ENCODE results near the gene SPATC1L.

The SPATC1L gene

DNA sequence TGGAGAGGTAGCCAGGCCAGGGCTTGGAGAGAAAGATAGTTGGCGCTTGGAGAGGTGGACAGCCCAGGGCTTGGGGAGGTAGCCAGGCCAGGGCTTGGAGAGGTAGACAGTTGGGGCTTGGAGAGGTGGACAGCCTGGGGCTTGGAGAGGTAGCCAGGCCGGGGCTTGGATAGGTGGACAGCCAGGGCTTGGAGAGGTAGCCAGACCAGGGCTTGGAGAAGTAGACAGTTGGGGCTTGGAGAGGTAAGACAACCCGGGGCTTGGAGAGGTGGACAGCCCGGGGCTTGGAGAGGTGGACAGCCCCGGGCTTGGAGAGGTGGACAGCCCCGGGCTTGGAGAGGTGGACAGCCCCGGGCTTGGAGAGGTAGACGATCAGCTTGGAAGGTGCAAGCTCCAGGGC is 36.6 kb upstream of the SPATC1L start:
- Histone ChIP-seq H2BK15ac (ENCODE audit: low read depth, poor library complexity, severe bottlenecking) (no peak overlapping the region), H4K8ac (ENCODE audit: low read length) (no peak overlapping the region), H3K18ac (ENCODE audit: low read depth in 1 of 2, low read length in 2 of 2) (no peak overlapping the region), H3K4me3 (ENCODE audit: insufficient read depth in 1 of 2, low read depth in 1 of 2, low read length in 2 of 2) (no peak overlapping the region), H3K4me2 (ENCODE audit: low read length, poor library complexity, severe bottlenecking) (no peak overlapping the region), H3K9me3 (ENCODE audit: control insufficient read depth, low read length) (no peaks in the 10 kb centered on the region), H2BK12ac (ENCODE audit: low read length in 2 of 2) (no peak overlapping the region), H3K36me3 (ENCODE audit: control insufficient read depth in 1 of 2, insufficient read depth in 2 of 2, low read depth in 1 of 2, low read length in 2 of 2) (peaks cover 61 to 64% of the 10 kb centered on the region in 2 experiments), H3K79me1 (replicated peaks; ENCODE audit: low read length, poor library complexity, severe bottlenecking) (peaks cover 32% of the 10 kb centered on the region), H2AK5ac (ENCODE audit: low read length, severe bottlenecking) (no peak overlapping the region), H2BK120ac (ENCODE audit: low read depth, low read length) (no peak overlapping the region), H3K27ac (ENCODE audit: low read length, poor library complexity, severe bottlenecking) (no peak overlapping the region), H4K91ac (ENCODE audit: low read length) (no peak overlapping the region), H3K4me1 (ENCODE audit: control insufficient read depth, insufficient read depth, low read depth, low read length) (peaks cover 9% of the 10 kb centered on the region), H3K9ac (ENCODE audit: low read length) (no peak overlapping the region), H3K4ac (ENCODE audit: low read depth in 1 of 2, low read length in 2 of 2) (no peak overlapping the region), H2AFZ (ENCODE audit: low read depth, low read length) (no peak overlapping the region), H3K23ac (ENCODE audit: low read length in 2 of 2) (no peak overlapping the region), H2BK5ac (ENCODE audit: low read depth, low read length, poor library complexity, severe bottlenecking) (no peak overlapping the region), H3K27me3 (ENCODE audit: control insufficient read depth in 1 of 2, insufficient read depth in 1 of 2, low read length in 2 of 2) (no peaks in the 10 kb centered on the region), H3K14ac (ENCODE audit: low read length in 2 of 2) (no peak overlapping the region)
- 97% methylated on average over 8 of the region's 8 CpGs for WGBS
- DNase-seq: no peak

GRCh38 chr21:46220275-46220810 is 36.1 kb upstream of the SPATC1L start:
- peaks cover 37% of the 10 kb centered on the region for H3K79me1 ChIP-seq (replicated peaks; ENCODE audit: low read length, poor library complexity, severe bottlenecking)
- H3K27ac ChIP-seq (ENCODE audit: low read length, poor library complexity, severe bottlenecking): no peak overlapping the region
- H3K18ac ChIP-seq (ENCODE audit: low read depth in 1 of 2, low read length in 2 of 2): no peak overlapping the region
- no peak overlapping the region for H2BK5ac ChIP-seq (ENCODE audit: low read depth, low read length, poor library complexity, severe bottlenecking)
- H2BK15ac ChIP-seq (ENCODE audit: low read depth, poor library complexity, severe bottlenecking): no peak overlapping the region
- no peaks in the 10 kb centered on the region for H3K27me3 ChIP-seq (ENCODE audit: control insufficient read depth in 1 of 2, insufficient read depth in 1 of 2, low read length in 2 of 2)
- no peak overlapping the region for H3K14ac ChIP-seq (ENCODE audit: low read length in 2 of 2)
- peaks cover 8% of the 10 kb centered on the region for H3K4me1 ChIP-seq (ENCODE audit: control insufficient read depth, insufficient read depth, low read depth, low read length)
- H3K9ac ChIP-seq (ENCODE audit: low read length): no peak overlapping the region
- H4K8ac ChIP-seq (ENCODE audit: low read length): no peak overlapping the region
- H2BK12ac ChIP-seq (ENCODE audit: low read length in 2 of 2): no peak overlapping the region
- H3K23ac ChIP-seq (ENCODE audit: low read length in 2 of 2): no peak overlapping the region
- no peak overlapping the region for H4K91ac ChIP-seq (ENCODE audit: low read length)
- DNase-seq: no peak
- no peak overlapping the region for H3K4me3 ChIP-seq (ENCODE audit: insufficient read depth in 1 of 2, low read depth in 1 of 2, low read length in 2 of 2)
- no peak overlapping the region for H3K4ac ChIP-seq (ENCODE audit: low read depth in 1 of 2, low read length in 2 of 2)
- no peak overlapping the region for H2AFZ ChIP-seq (ENCODE audit: low read depth, low read length)
- 97% methylated on average over 13 of the region's 13 CpGs for WGBS
- H3K36me3 ChIP-seq (ENCODE audit: control insufficient read depth in 1 of 2, insufficient read depth in 2 of 2, low read depth in 1 of 2, low read length in 2 of 2): peaks cover 66 to 70% of the 10 kb centered on the region in 2 experiments
- no peaks in the 10 kb centered on the region for H3K9me3 ChIP-seq (ENCODE audit: control insufficient read depth, low read length)
- no peak overlapping the region for H2BK120ac ChIP-seq (ENCODE audit: low read depth, low read length)
- H3K4me2 ChIP-seq (ENCODE audit: low read length, poor library complexity, severe bottlenecking): no peak overlapping the region
- no peak overlapping the region for H2AK5ac ChIP-seq (ENCODE audit: low read length, severe bottlenecking)

DNA sequence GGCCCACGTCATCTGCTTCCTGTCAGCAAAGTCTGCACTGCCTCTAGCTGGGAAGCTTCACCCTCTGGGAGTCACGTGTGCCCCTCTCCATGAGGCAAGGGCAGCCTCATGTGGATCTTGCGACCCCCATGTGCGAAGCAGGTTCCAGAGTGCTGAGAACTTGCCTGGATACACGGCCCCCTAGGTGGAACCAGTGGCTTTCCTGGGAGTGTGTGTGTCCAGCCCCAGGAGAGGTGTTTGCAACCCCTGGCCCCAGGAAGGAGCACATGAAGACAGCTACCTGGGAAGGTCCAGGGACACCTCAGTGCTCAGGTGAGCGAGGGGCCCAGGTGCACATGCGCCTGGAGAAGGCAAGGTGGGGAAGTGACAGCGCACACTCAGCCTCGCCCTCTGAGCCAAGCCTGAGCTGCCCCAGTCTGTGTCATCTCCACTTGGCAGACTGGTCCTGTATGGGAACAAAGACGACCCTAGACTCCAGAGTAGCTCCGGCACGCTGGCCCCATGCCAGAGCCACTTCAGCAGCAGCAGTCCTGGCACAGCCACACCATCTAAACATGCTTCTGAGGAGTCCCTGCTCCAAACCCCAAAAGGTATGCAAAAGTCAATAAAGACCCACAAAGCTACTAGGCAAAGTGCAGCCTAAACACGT is 35.5 kb upstream of the SPATC1L start:
- Histone ChIP-seq H3K4me2 (ENCODE audit: low read length, poor library complexity, severe bottlenecking) (no peak overlapping the region), H3K9ac (ENCODE audit: low read length) (no peak overlapping the region), H2AFZ (ENCODE audit: low read depth, low read length) (no peak overlapping the region), H2AK5ac (ENCODE audit: low read length, severe bottlenecking) (no peak overlapping the region), H3K4me3 (ENCODE audit: insufficient read depth in 1 of 2, low read depth in 1 of 2, low read length in 2 of 2) (no peak overlapping the region), H3K36me3 (ENCODE audit: control insufficient read depth in 1 of 2, insufficient read depth in 2 of 2, low read depth in 1 of 2, low read length in 2 of 2) (peaks cover 72 to 73% of the 10 kb centered on the region in 2 experiments), H3K79me1 (replicated peaks; ENCODE audit: low read length, poor library complexity, severe bottlenecking) (peaks cover 41% of the 10 kb centered on the region), H2BK15ac (ENCODE audit: low read depth, poor library complexity, severe bottlenecking) (no peak overlapping the region), H4K8ac (ENCODE audit: low read length) (no peak overlapping the region), H3K9me3 (ENCODE audit: control insufficient read depth, low read length) (no peaks in the 10 kb centered on the region), H3K23ac (ENCODE audit: low read length in 2 of 2) (no peak overlapping the region), H4K91ac (ENCODE audit: low read length) (no peak overlapping the region), H3K4ac (ENCODE audit: low read depth in 1 of 2, low read length in 2 of 2) (no peak overlapping the region), H3K4me1 (ENCODE audit: control insufficient read depth, insufficient read depth, low read depth, low read length) (peaks cover 8% of the 10 kb centered on the region), H3K18ac (ENCODE audit: low read depth in 1 of 2, low read length in 2 of 2) (no peak overlapping the region), H2BK5ac (ENCODE audit: low read depth, low read length, poor library complexity, severe bottlenecking) (no peak overlapping the region), H3K27me3 (ENCODE audit: control insufficient read depth in 1 of 2, insufficient read depth in 1 of 2, low read length in 2 of 2) (no peaks in the 10 kb centered on the region), H3K14ac (ENCODE audit: low read length in 2 of 2) (no peak overlapping the region), H2BK120ac (ENCODE audit: low read depth, low read length) (no peak overlapping the region), H3K27ac (ENCODE audit: low read length, poor library complexity, severe bottlenecking) (no peak overlapping the region), H2BK12ac (ENCODE audit: low read length in 2 of 2) (no peak overlapping the region)
- WGBS: 81% methylated on average over 13 of the region's 13 CpGs
- DNase-seq: no peak

GRCh38 chr21:46218906-46219590 is 34.8 kb upstream of the SPATC1L start:
- H3K14ac ChIP-seq (ENCODE audit: low read length in 2 of 2): no peak overlapping the region
- H2BK5ac ChIP-seq (ENCODE audit: low read depth, low read length, poor library complexity, severe bottlenecking): no peak overlapping the region
- H2AK5ac ChIP-seq (ENCODE audit: low read length, severe bottlenecking): no peak overlapping the region
- peak overlapping the region in 1 of 2 experiments; percentile 9 for H3K23ac ChIP-seq (ENCODE audit: low read length in 2 of 2)
- H3K36me3 ChIP-seq (ENCODE audit: control insufficient read depth in 1 of 2, insufficient read depth in 2 of 2, low read depth in 1 of 2, low read length in 2 of 2): peaks cover 77 to 80% of the 10 kb centered on the region in 2 experiments
- no peak overlapping the region for H2AFZ ChIP-seq (ENCODE audit: low read depth, low read length)
- no peak overlapping the region for H3K27ac ChIP-seq (ENCODE audit: low read length, poor library complexity, severe bottlenecking)
- H4K8ac ChIP-seq (ENCODE audit: low read length): no peak overlapping the region
- H3K9ac ChIP-seq (ENCODE audit: low read length): no peak overlapping the region
- no peaks in the 10 kb centered on the region for H3K9me3 ChIP-seq (ENCODE audit: control insufficient read depth, low read length)
- no peak overlapping the region for H4K91ac ChIP-seq (ENCODE audit: low read length)
- H2BK15ac ChIP-seq (ENCODE audit: low read depth, poor library complexity, severe bottlenecking): no peak overlapping the region
- peaks cover 4% of the 10 kb centered on the region for H3K4me1 ChIP-seq (ENCODE audit: control insufficient read depth, insufficient read depth, low read depth, low read length)
- no peak overlapping the region for H3K18ac ChIP-seq (ENCODE audit: low read depth in 1 of 2, low read length in 2 of 2)
- H2BK120ac ChIP-seq (ENCODE audit: low read depth, low read length): no peak overlapping the region
- no peak overlapping the region for H3K4ac ChIP-seq (ENCODE audit: low read depth in 1 of 2, low read length in 2 of 2)
- no peaks in the 10 kb centered on the region for H3K27me3 ChIP-seq (ENCODE audit: control insufficient read depth in 1 of 2, insufficient read depth in 1 of 2, low read length in 2 of 2)
- H3K4me3 ChIP-seq (ENCODE audit: insufficient read depth in 1 of 2, low read depth in 1 of 2, low read length in 2 of 2): no peak overlapping the region
- no peak overlapping the region for H2BK12ac ChIP-seq (ENCODE audit: low read length in 2 of 2)
- 90% methylated on average over 16 of the region's 16 CpGs for WGBS
- no peak overlapping the region for H3K4me2 ChIP-seq (ENCODE audit: low read length, poor library complexity, severe bottlenecking)
- H3K79me1 ChIP-seq (replicated peaks; ENCODE audit: low read length, poor library complexity, severe bottlenecking): peaks cover 44% of the 10 kb centered on the region
- no peak for DNase-seq
